ENCODE data around the gene ERCC1.

The ERCC1 gene

DNA sequence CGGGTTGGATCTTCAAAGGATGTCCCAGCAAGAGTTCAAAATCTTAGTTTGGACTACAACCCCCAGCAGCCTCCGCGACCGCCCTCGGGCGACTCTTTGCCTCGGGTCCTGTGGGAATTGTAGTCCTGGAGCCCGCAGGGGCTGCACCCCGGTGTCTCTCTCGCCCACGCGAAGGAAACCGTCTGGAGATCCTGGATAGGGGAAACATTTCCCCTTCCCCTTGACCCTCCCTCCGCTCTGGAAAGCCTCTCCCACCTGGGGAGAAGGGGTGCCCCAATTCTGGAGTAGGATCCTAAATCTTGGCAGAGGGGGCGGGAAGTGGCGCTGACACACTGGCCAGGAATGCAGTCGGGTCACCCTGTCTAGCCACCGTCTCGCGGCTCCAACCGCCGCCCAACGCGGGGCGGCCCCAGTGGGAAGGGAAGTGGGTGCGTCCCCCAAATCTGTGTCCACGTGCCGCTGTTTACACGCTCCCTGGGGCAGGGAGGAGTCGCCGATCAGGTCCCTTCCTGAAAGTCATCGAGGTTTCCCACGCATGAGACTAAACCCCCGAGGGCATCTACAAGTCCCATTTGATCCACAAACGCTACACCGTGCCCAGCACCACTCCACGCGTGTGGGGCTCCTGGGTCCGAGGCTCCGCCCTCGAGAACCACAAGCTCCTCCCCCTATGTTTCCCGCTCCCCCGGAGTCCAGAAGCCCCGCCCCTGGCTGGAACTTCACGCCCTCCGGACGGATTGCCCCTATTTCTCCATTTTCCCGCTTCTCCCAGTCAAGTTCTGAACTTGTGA lies 18.1 kb downstream of the ERCC1 start:
- peak; percentile 81 for DNase-seq (ENCODE audit: low spot score)

DNA sequence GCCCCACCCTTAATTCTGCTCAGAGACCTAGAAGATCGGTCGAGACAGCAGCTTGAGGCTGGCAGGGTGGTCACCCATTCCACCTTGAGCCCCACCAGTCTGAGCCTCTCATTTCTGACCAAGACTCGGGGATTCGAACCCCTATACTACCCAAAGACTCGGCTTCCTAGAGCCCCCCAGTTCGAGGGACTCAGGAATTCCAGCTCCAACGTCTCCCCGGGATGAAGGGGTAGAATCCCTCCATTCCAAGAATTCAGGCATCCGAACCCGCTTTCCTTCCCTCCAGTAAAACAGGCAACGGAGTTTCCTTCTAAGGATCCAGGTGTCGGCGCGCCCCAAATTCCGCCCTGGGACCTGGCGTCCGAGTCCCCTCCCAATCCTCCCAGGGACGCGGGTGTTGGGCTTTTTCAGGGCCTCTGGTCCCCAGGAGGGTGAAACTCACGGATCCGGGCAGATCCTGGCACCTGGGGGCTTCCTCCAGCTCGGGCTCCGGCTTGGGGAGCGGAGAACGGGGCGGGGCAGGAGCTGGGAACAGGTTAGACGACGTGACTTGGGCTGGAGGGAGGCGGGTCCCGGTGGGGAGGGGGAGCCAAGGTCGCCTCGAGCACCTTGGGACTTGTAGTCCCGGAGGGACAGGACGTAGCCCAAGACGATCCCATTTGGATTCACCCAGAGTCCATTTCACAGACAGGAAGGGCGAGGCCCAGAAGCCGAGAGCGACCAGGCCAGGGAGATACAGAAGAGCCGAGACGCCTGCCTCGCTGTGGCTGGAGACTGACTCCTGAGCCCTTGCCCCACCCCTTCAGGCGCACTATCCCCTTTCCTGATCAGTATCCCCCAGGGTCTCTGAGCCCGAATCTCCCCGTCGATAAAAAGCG lies 18.9 kb downstream of the ERCC1 start, which contains the start of gene PPP1R13L:
Gene PPP1R13L, minus strand, starts transcription at position 513 of the 878 bp plus-strand sequence. CDS start 6,751 bp downstream, outside the sequence.
- DNase-seq (ENCODE audit: low spot score), result peak; percentile 34

GRCh38 chr19:45403781-45404556 lies 19.7 kb downstream of the ERCC1 start:
- DNase-seq (ENCODE audit: low spot score), result peak; percentile 61

GRCh38 chr19:45403272-45403671 lies 20.4 kb downstream of the ERCC1 start:
- DNase-seq (ENCODE audit: low spot score), result no peak

DNA sequence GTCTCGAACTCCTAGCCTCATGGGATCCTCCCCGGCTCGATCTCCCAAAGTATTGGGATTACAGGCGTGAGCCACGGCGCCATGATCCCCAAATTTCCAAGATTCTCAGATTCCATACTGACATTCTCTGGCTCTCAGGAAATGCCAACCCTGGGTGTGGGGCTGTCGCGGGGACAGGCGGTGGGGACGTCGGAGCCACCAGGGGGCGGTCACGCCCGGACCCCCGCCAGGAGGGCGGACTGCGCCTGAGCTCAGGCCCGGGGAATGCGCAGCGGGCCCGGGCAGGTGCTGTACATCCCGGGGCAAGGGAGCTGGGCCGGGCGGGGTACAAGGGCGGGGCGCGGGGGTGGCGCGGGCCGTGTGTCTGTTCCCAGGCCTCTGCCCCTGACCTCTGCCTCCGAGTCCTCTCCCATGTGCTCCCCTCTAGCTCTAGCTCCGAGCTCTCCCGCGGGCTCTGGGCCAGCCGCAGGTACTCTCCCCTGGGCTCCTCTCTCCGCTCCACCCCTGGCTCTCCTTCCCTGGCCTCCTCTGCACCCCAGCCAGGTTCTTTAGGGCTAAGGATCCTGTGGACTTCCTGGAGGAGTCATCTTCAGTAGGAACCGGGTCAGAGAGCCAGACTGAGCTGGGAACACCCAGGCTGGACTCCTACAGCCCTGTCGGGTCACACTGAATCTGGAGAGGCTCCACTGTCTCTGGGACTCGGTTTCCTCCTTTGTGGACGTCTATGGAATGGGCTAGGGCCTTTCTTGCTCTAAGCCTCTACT lies 21.2 kb downstream of the ERCC1 start:
- DNase-seq (ENCODE audit: low spot score), result no peak

DNA sequence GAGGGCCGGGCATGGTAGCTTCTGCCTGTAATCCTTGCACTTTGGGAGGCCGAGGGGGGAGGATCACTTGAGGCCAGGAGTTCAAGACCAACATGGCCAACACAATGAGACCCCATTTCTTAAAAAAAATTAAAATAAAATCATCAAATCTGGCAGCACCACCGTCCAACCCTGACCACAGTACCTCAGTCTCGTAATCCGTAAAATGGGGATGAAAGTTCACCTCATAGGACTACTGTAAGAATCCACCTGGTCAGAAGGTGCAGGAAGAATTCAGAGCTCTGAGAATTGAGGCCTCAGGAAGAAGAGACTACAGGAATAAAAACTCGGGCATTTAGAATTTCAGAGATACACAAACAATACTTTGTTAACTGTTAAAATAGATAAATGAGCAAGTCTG lies 21.9 kb downstream of the ERCC1 start:
- DNase-seq (ENCODE audit: low spot score), result no peak

DNA sequence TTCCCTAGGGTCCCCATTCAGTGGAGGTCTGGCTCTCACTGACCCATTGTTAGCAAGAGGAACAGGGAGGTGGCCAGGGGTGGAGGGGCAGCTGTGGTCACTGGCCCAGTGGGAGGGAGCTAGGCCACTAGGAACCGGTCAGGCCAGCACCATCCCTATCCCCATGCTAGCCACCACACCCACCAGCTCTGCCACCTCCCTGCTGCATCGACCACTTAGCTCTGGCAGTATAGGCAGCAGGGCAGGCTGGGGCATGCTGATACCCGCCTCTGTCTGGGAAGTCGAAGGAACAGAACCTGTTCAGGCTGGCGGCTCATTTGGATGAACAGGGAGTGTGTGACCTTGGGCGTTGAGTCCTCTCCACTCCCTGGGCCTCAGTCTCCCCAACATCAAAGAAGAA lies 23.5 kb downstream of the ERCC1 start:
- no peak for DNase-seq (ENCODE audit: low spot score)

DNA sequence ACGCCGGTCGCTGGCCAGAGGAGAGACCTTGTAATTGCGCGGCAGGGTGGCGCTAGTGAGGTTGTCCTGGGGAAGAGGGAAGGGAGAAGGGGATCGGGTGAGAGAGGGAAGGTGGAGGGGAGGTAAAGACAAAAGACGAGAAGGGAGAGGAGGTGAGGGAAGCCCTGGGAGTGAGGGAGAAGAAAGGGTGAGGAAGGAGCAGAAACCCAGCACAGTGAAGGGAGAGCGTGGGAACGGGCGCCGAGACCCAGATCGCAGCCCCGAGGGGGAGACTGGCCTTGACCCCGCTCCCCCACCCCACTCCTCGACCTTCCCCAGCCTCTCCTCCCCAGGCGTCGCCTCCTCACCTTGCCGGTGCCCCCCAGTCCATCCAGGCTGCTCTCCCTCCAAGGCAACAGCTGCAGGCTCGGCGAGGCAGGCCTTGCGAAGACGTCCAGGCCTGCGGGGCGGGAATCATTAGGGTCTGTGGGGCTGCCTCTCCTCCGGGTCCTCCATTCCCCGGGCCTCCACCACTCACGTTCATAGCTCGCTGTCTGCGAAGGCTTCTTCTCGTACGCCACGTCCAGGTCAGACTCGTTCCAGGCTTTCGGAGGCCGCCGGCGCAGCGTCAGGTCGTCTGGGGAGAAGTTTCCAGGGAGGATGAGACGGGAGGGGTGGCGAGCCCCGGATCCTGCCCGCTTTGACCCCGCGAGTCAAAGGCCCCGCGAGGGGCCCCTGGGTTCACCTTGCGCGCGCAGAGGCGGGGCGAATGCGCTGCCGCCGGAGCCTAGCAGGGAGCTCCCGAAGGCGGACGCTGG lies 27.7 kb downstream of the ERCC1 start:
- DNase-seq (ENCODE audit: low spot score), result no peak

GRCh38 chr19:45391871-45392665 lies 31.6 kb downstream of the ERCC1 start:
- no peak for DNase-seq (ENCODE audit: low spot score)

DNA sequence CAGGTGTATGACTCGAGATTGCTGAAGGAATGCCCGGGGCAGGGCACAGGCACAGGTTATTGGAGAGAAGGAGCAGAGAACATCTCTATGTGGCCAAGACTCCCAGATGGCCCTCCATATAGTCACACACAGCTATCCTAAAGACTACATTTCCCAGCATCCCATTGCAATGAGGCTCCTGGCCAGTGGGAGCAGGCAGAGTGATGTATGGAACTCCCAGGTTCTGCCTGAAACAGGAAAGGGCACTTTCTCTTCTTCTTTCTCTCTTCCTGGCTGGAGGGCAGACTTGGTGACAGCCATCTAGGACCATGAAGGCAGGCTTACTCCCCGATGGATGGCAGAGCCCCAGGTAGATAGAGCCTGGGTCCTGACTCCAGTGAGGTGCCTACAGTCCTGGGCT lies 32.4 kb downstream of the ERCC1 start:
- DNase-seq (ENCODE audit: low spot score), result no peak

DNA sequence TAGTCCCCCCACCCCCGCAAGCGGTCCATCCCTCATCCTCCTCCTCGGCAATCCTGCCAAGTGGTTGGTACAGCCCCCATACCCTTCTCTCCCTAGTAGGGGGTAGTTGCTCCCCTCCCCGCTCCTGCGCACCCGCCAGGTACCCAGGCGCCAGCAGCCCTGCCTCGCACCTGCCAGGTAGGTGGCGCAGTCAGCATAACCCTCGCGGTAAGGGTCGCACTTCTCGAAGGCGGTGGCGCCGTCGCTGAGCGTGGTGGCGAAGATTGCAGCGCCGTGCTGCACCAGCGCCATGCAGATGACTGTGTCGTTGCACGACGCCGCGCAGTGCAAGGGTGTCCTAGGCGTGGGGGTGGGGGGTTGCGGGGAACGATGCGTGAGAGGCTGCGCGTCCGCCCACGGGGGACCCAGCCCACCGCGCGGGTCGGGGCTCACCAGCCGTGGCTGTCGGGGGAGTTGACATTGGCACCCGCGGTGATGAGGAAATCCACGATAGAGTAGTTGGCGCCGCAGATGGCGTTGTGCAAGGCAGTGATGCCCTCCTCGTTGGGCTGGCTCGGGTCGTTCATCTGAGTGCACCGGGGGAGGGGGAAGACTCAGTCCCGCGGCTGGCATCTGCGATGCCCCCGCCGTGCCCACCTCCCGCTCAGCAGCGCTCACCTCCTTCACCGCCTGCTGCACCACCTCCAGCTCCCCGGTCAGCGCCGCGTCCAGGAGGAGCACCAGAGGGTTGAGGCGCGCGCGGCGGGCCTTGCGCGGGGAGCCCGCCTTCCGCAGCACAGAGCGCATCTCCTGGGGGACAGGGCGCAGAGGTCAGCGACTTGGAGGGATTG lies 38.1 kb downstream of the ERCC1 start:
- no peak for DNase-seq (ENCODE audit: low spot score)

- no peak for DNase-seq (ENCODE audit: low spot score)
Observed at GRCh38 chr19:45382426-45382825, 41.3 kb downstream of the ERCC1 start.

DNA sequence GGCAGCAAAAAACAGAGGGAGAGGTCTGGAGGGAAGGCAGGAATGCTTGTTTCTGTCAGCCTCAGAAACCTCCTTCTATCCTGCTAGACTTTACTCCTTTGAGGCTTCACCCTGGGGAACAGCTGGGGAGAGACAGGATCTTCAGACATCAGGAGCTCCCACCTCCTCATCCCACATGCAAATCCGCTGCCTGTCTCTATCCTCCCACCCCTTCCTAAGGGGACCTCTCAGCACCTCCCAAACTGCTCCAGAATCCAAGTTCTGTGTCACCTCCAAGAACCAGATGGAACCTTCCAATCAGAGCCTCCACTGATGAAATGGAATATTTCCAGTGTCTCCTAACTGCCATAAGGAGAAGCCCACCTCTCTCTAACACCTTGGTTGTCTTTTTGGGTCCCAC lies 43.6 kb downstream of the ERCC1 start:
- no peak for DNase-seq (ENCODE audit: low spot score)

DNA sequence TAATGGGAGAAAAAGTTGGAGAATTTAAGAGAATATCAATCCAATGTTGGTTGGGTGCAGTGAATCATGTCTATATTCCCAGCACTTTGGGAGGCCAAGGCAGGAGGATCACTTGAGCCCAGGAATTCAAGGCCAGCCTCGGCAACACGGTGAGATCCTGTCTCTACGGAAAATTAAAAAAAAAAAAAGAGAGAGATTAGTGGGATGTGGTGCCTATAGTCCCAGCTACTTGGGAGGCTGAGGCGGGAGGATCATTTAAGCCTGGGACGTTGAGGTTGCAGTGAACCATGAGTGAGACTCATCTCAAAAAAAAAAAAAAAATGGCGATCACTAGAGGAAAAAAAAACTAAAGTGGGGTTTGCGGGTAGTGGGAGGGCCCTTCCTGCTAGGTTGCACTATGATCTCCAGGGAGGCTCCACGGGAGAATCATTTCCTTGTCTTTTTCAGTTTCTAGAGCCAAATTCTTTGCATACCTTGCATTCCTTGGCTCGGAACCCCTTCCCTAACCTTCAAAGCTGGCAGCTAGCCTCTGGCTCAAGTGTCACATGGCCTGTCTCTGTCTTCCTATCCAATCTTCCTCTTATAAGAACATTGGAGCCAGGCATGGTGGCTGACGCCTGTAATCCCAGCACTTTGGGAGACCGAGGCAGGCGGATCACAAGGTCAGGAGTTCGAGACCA lies 47.5 kb downstream of the ERCC1 start:
- no peak for DNase-seq (ENCODE audit: low spot score)

DNA sequence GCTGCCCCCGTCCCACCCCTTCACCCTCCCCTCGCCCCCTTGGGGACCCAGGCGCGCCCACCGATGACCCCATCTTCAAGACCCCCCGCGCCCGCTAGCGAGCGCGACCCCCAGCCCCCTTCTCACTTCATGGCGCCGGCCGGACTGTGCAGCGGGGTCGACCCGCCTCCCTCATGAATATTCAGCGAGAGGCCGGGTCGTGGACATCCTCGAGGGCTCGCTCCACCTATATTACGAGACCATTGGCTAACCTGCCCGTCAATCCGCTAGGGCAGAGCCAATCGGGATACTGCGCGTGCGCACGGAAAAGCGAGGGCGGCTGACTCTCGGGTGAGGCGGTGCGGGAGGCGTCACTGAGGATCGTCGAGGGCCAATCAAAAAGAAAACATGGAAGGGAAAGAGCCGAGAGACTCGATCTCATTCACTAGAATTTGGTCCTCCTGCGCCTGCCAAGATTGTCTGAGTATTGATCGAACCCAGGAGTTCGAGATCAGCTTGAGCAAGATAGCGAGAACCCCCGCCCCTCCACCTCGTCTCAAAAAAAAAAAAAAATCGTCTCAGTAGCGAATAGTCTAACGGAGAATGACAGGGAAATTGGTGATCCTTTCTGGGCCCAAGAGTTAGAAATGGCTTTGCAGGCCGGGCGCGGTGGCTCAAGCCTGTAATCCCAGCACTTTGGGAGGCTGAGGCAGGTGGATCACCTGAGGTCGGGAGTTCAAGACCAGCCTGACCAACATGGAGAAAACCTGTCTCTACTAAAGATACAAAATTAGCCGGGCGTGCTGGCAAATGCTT lies 53.1 kb downstream of the ERCC1 start, which contains the start of gene ERCC2:
Gene ERCC2, minus strand, starts transcription at position 164 of the 795 bp plus-strand sequence. Its CDS starts 33 bp downstream, at position 131.
- DNase-seq (ENCODE audit: low spot score), result peak; percentile 100

GRCh38 chr19:45368737-45369340 lies 54.9 kb downstream of the ERCC1 start:
- no peak for DNase-seq (ENCODE audit: low spot score)

DNA sequence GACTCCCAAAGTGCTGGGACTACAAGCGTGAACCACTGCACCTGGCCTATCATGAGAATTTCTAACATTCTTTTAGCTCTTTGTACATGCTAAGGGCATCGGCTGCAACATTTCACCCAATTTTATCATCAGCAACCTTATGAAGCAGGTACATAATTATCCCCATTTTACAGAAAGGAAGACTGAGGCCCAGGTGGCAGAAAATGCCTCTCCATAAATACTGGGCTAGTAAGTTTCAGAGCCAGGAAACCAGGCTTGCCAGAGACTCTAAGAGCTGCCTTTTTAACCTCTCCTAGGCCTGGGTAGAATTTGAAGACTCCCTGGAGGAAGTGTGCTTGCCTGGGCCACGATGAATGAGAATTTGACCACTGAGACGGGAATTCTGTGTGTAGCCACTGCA lies 55.6 kb downstream of the ERCC1 start:
- DNase-seq (ENCODE audit: low spot score), result no peak

Measured in CD4-positive, alpha-beta T cell treated with Interleukin-15 for 4 hours (primary cell).